Astrocyte of the cerebellum (primary cell): ENCODE data around the gene FAF1.
"Not testable (repeated sequence)": the region's sequence is repeated elsewhere in the genome, so short reads cannot be mapped to it uniquely, and the experiment has no call there.

Source experiments
- DNase-seq: peaks from one replicate; pipeline ENCODE4 v3.0.0-alpha.2; 2011; ENCODE audit warnings: low read depth
- H3K4me3 ChIP-seq: 2 replicates; pipeline ENCODE4 v1.5.1; 2011; ENCODE audit warnings: mild to moderate bottlenecking, low read depth, low read length, moderate library complexity
- in situ Hi-C: cut with HindIII; loops from 2 replicates; pipeline ENCODE4 v1.10.0; 2017; ENCODE audit warnings: low sequenced_read_pairs
- TF ChIP-seq, protein P1 (sequence below): IDR thresholded peaks from 2 replicates; pipeline ENCODE4 v1.5.1; 2012; ENCODE audit warnings: low read length, low read depth, moderate library complexity, mild to moderate bottlenecking; ENCODE audit errors: missing control alignments

Gene FAF1

DNA sequence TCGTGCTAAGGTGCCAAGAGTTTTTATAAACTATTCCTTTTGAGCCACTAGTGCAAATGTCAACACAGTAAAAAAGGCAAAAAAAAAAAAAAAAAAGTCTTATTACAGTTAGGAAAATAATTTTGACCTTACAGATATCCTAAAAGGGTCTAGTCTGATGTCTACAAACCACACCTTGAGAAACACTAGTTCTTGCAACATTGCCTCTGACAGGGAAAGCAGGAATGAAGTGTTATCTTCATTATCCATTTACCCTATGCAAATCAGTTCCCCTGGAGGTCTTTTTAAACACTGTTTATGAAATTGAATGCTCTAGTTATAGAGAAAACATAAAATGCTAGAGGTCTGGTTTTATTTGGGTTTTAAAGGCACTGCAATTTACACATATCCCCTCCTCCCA is 421.6 kb downstream of the FAF1 start:
- no peak overlapping the region for H3K4me3 ChIP-seq
- in situ Hi-C loops = no loop called here
- DNase-seq = no peak
- TF ChIP-seq, protein P1, sequence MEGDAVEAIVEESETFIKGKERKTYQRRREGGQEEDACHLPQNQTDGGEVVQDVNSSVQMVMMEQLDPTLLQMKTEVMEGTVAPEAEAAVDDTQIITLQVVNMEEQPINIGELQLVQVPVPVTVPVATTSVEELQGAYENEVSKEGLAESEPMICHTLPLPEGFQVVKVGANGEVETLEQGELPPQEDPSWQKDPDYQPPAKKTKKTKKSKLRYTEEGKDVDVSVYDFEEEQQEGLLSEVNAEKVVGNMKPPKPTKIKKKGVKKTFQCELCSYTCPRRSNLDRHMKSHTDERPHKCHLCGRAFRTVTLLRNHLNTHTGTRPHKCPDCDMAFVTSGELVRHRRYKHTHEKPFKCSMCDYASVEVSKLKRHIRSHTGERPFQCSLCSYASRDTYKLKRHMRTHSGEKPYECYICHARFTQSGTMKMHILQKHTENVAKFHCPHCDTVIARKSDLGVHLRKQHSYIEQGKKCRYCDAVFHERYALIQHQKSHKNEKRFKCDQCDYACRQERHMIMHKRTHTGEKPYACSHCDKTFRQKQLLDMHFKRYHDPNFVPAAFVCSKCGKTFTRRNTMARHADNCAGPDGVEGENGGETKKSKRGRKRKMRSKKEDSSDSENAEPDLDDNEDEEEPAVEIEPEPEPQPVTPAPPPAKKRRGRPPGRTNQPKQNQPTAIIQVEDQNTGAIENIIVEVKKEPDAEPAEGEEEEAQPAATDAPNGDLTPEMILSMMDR = no peak

DNA sequence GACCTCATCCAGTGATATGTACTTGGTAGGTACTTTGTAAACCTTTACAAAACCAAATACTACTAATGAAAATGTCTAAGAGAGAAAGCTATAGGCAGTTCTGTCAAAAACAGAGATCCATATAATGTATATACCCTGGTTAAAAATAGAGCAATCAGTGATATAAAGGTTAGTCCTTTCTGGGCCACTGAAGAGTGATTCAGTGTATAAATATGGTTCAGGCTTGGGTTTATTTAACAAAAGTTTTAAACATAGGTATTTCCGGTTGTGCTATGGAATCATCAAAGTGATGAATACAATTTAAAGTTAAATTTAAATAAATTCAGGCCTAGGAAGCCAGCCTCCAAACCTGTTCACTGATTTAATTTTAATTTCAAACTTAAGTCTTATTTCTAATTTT is 428.5 kb downstream of the FAF1 start:
- in situ Hi-C loops = no loop called here
- no peak for DNase-seq
- H3K4me3 ChIP-seq = no peak overlapping the region
- TF ChIP-seq, protein P1 = no peak

DNA sequence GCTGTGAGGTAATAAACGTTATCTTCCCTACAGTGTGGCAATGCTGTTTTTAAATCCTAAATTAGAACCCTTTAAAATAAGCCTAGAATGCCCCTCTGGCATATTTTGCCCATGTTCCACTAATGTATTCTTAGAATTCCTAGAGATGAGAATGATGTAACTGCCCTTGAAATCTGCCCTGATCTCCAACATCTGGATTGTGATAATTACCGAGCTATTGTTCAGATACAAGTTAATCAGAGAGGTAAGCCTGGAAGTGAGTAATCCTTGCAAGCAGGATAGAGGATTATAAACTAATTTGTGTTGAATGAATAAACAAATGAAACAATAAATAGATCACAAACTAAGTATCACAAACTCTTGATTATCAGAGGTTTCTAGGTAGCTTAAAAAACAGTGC is 429.0 kb downstream of the FAF1 start:
- TF ChIP-seq, protein P1 = no peak
- in situ Hi-C loops = no loop called here
- no peak overlapping the region for H3K4me3 ChIP-seq
- no peak for DNase-seq

DNA sequence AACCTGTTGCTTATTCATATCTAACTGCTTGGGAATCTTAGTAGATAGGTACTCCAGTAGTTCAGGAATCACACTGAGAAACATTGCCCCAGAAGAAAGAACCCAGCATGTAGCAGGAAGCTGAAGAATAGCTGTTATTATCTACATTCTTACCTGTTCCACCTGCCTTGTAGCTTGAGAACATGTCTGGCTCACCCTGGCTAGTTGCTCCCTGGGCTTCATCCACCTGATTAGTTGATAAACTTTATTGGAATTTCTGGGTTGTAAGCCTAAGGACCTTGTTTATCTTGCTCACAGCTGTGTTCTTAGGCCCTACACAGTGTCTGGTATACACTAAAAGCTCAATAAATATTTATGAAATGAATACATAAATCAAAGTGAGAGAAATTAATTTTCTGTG is 430.6 kb downstream of the FAF1 start:
- no peak for DNase-seq
- H3K4me3 ChIP-seq = no peak overlapping the region
- TF ChIP-seq, protein P1 = no peak
- in situ Hi-C loops = no loop called here

DNA sequence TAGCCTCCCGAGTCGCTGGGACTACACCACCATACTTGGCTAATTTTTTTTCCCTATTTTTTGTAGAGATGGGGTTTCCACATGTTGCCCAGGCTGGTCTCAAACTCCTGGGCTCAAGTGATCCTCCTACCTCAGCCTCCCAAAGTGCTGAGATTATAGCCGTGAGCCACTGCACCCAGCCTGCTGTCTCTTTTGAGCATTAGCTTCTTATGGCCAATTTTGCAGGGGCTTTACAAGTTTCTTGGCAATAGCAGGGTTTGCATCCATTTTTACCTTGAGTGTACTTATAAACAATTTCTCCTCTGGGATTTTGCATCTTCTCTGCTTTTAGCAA is 432.1 kb downstream of the FAF1 start:
- H3K4me3 ChIP-seq, DNase-seq, in situ Hi-C loops: not testable (repeated sequence)

DNA sequence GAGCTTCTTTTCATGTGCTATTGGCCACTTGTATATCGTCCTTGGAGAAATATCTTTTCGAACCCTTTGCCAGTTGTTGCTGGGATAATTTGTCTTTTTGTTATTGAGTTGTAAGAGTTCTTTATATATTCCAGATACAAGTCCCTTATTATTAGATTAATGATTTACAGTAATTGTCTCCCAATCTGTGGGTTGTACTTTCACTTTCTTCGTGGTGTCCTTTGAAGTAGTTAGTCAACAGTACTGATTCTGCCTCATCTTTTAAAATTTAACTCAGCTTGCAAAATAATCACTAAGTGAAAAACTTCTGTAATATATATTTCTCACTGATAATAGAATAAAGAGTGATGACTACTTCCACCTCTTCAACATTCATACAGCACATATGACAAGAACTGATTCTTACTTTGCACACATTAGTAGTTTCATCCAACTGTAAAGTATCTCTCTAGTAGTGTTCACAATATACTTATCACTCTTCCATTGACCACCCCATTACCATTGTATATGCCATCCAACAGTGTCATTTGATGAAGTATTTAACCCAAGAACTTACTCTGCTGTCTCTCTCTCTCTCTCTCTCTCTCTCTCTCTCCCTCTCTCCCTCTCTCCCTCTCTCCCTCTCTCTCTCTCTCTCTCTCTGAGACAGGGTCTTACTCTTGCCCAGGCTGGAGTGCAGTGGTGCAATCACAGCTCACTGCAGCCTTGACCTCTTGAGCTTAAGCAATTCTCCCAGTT is 432.6 kb downstream of the FAF1 start:
- no peak overlapping the region for H3K4me3 ChIP-seq
- in situ Hi-C loops = no loop called here
- DNase-seq = no peak
- TF ChIP-seq, protein P1 = no peak

DNA sequence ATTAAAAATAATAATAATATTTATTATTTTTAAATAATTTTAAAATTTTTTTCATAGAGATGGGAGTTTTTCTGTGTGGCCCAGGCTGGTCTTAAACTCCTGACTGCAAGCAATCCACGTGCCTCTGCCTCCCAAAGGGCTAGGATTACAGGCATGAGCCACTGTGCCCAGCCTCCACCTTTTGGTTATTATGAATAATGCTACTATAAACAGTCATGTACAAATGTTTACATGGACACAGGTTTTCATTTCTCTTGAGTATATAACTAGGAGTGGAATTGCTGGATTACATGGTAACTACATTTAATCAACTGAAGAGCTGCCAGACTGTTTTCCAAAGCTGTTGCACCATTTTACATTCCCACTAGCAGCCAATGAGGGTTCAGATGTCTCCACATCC is 433.6 kb downstream of the FAF1 start:
- in situ Hi-C loops = no loop called here
- H3K4me3 ChIP-seq = no peak overlapping the region
- no peak for DNase-seq
- TF ChIP-seq, protein P1 = no peak
